DND-41 (cell line): ENCODE data around the gene RASD1.

ENCODE experiments used
- ATAC-seq: fragments of 200-7000 bp; cut with Tn5 transposase; 3 replicates; pipeline ENCODE4 v1.9.1; 2021; ENCODE audit warnings: low read depth; ENCODE audit not compliant: insufficient read depth
- DNase-seq: peaks from one replicate; pipeline ENCODE4 v3.0.0-alpha.2; 2020
- H2AFZ ChIP-seq: 2 replicates; pipeline ENCODE4 v1.6.0; 2012; ENCODE audit warnings: low read depth, low read length
- H3K27ac ChIP-seq: 2 replicates; pipeline ENCODE4 v1.5.1; 2012; ENCODE audit warnings: low read length, inconsistent platforms
- H3K27me3 ChIP-seq: fragments of 200-600 bp; sonication (generic); 2 replicates; pipeline ENCODE4 v1.6.0; 2012; ENCODE audit warnings: low read length, mild to moderate bottlenecking, inconsistent platforms; ENCODE audit not compliant: insufficient read depth, poor library complexity
- H3K36me3 ChIP-seq: 2 replicates; pipeline ENCODE4 v1.5.1; 2012; ENCODE audit warnings: low read length, inconsistent platforms; ENCODE audit not compliant: insufficient read depth
- H3K4me1 ChIP-seq: 2 replicates; pipeline ENCODE4 v1.5.1; 2012; ENCODE audit warnings: mild to moderate bottlenecking, low read length; ENCODE audit not compliant: insufficient read depth
- H3K4me2 ChIP-seq: 2 replicates; pipeline ENCODE4 v1.6.0; 2012; ENCODE audit warnings: mild to moderate bottlenecking, moderate library complexity, low read length, inconsistent platforms; ENCODE audit not compliant: insufficient read depth
- H3K4me3 ChIP-seq, 2 experiments: fragments of 200-600 bp in 1 of 2; shearing (Covaris generic) in 1 of 2; 2 replicates each; pipeline ENCODE4 v1.5.1; 2012 to 2016; ENCODE audit warnings: inconsistent platforms in 2 of 2, low read length in 2 of 2, mild to moderate bottlenecking in 2 of 2, low read depth in 1 of 2, moderate library complexity in 1 of 2
- H3K79me2 ChIP-seq: 2 replicates; pipeline ENCODE4 v1.6.0; 2012; ENCODE audit warnings: low read length, inconsistent platforms; ENCODE audit not compliant: insufficient read depth
- H3K9ac ChIP-seq: 2 replicates; pipeline ENCODE4 v1.6.0; 2012; ENCODE audit warnings: low read depth, mild to moderate bottlenecking, inconsistent platforms, low read length, moderate library complexity
- H3K9me3 ChIP-seq: 2 replicates; pipeline ENCODE4 v1.5.1; 2012; ENCODE audit warnings: low read length, moderate library complexity, mild to moderate bottlenecking, inconsistent platforms; ENCODE audit not compliant: insufficient read depth, severe bottlenecking
- H4K20me1 ChIP-seq: 2 replicates; pipeline ENCODE4 v1.6.0; 2012; ENCODE audit warnings: low read length; ENCODE audit not compliant: insufficient read depth
- EZH2 ChIP-seq: IDR thresholded peaks from 3 replicates; pipeline ENCODE4 v1.6.1; 2012; ENCODE audit warnings: borderline replicate concordance, low read depth, mild to moderate bottlenecking, moderate library complexity, low read length, inconsistent platforms; ENCODE audit not compliant: severe bottlenecking
- TF ChIP-seq, protein P1 (sequence below): IDR thresholded peaks from 2 replicates; pipeline ENCODE4 v1.5.1; 2012; ENCODE audit warnings: borderline replicate concordance, low read length, moderate library complexity, mild to moderate bottlenecking; ENCODE audit not compliant: poor library complexity, severe bottlenecking; ENCODE audit errors: extremely low read depth

The RASD1 gene

DNA sequence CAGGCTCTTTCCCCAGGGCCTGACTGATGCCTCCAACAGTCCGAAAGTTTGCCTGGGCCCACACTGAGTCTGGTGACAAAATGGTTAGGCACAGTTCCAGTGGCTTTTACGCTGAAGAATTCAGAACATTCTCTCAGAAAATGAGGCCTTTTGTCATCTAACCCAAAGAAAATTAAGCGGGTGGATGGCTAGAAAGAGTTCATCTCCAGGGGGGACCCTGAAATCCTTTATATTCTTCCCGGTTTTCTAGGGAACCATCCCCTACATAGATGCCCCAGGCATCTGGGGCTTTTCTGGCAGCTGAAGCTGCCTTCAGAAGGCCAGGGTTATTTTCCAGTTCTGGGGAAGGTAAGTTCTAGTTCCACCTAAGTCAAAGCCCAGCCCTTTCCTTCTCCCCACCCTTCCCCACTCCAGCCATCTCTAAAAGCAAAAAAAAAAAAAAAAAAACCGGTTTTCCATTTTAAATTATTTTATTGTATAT lies 2.2 kb downstream of the RASD1 start:
- Histone ChIP-seq H3K4me1 (no peaks in the 10 kb centered on the region), H3K79me2 (peaks cover 28% of the 10 kb centered on the region), H3K9ac (no peak overlapping the region), H3K9me3 (no peaks in the 10 kb centered on the region), H3K4me3 (no peak overlapping the region), H3K27ac (no peak overlapping the region), H2AFZ (no peak overlapping the region), H3K36me3 (peaks cover 73% of the 10 kb centered on the region), H4K20me1 (peaks cover 29% of the 10 kb centered on the region; the same call in 1 of the 2 replicates), H3K27me3 (no peaks in the 10 kb centered on the region), H3K4me2 (no peak overlapping the region)
- TF ChIP-seq, protein P1, sequence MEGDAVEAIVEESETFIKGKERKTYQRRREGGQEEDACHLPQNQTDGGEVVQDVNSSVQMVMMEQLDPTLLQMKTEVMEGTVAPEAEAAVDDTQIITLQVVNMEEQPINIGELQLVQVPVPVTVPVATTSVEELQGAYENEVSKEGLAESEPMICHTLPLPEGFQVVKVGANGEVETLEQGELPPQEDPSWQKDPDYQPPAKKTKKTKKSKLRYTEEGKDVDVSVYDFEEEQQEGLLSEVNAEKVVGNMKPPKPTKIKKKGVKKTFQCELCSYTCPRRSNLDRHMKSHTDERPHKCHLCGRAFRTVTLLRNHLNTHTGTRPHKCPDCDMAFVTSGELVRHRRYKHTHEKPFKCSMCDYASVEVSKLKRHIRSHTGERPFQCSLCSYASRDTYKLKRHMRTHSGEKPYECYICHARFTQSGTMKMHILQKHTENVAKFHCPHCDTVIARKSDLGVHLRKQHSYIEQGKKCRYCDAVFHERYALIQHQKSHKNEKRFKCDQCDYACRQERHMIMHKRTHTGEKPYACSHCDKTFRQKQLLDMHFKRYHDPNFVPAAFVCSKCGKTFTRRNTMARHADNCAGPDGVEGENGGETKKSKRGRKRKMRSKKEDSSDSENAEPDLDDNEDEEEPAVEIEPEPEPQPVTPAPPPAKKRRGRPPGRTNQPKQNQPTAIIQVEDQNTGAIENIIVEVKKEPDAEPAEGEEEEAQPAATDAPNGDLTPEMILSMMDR: no peak
- no peak for TF ChIP-seq EZH2
- DNase-seq (no peak), ATAC-seq (no peak)

DNA sequence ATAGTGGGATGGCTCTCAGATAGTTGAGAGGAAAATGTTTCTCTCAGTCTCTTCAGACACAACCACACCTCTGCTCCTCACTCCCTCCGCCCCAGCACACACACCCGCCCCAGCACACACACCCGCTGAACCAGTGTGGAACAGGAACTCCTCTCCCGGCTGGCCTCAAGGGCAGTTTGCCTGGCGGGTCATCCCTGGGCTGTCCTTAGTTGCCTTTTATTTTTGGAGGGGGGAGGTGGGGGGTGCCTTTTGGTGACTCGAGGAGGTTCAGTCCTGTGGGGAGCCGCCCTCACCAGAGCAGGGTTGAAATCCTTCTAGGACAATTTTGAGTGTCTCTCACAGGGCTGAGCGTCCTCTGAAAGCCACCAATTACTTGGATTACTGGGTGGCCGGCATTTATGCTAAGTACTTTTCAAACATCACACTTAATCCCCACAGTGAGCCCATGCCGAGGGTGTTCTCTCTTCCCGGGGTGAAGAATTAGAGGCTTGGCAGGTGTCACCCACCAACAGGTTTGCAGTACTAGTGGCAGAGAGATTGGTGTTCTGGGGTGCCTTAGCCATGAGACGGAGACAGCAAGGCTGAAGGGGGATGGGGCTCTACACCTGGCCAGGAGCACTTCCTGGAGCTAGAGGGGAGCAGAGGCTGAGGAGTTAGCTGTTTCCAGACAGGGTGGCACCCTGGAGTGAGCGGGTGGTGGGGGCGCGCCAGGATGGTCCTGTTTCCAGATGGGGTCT lies 2.8 kb downstream of the RASD1 start:
- Histone ChIP-seq H3K4me1 (no peaks in the 10 kb centered on the region), H3K27ac (peak overlapping the region; percentile 39; the same call in 1 of the 2 replicates), H3K79me2 (peaks cover 33% of the 10 kb centered on the region), H3K4me3 (no peak overlapping the region), H3K9ac (no peak overlapping the region), H3K36me3 (peaks cover 79% of the 10 kb centered on the region), H3K9me3 (no peaks in the 10 kb centered on the region), H2AFZ (no peak overlapping the region), H3K27me3 (no peaks in the 10 kb centered on the region), H3K4me2 (no peak overlapping the region), H4K20me1 (peaks cover 31% of the 10 kb centered on the region; the same call in 1 of the 2 replicates)
- TF ChIP-seq EZH2: no peak
- TF ChIP-seq, protein P1: no peak
- no peak for ATAC-seq
- no peak for DNase-seq

- no peak overlapping the region for H3K4me3 ChIP-seq
- no peak overlapping the region for H2AFZ ChIP-seq
- no peak for DNase-seq
- no peak overlapping the region for H3K4me2 ChIP-seq
- H3K27ac ChIP-seq: no peak overlapping the region; the same call in 1 of the 2 replicates
- H3K9ac ChIP-seq: no peak overlapping the region
- ATAC-seq: no peak
- H3K79me2 ChIP-seq: peaks cover 41% of the 10 kb centered on the region
- no peaks in the 10 kb centered on the region; the same call in 1 of the 2 replicates for H3K4me1 ChIP-seq
- no peaks in the 10 kb centered on the region for H3K27me3 ChIP-seq
- H4K20me1 ChIP-seq: peaks cover 30% of the 10 kb centered on the region; the same call in 1 of the 2 replicates
- TF ChIP-seq EZH2: no peak
- TF ChIP-seq, protein P1: no peak
- H3K9me3 ChIP-seq: no peaks in the 10 kb centered on the region
- peaks cover 84% of the 10 kb centered on the region for H3K36me3 ChIP-seq
These were observed 3.6 kb downstream of the RASD1 start for GRCh38 chr17:17492571-17492970.
